GM18858 (cell line): ENCODE results near the gene GNAS.
"Not testable (repeated sequence)": the region's sequence is repeated elsewhere in the genome, so short reads cannot be mapped to it uniquely, and the experiment has no call there.

ENCODE experiments used
- ATAC-seq: cut with Tn5 transposase; IDR thresholded peaks from one replicate; pipeline ENCODE4 v1.9.1; 2021; ENCODE audit not compliant: unreplicated experiment

The GNAS gene

GRCh38 chr20:58922036-58922435, 69.5 kb downstream of the GNAS start:
- ATAC-seq, result no peak

- ATAC-seq, result no peak
Observed at GRCh38 chr20:58923117-58923712, 70.7 kb downstream of the GNAS start.

- ATAC-seq, result no peak
Observed at GRCh38 chr20:58926802-58927489, 74.4 kb downstream of the GNAS start.

GRCh38 chr20:58927490-58928061, 75.1 kb downstream of the GNAS start:
- ATAC-seq, result no peak

- ATAC-seq, result no peak
Observed at GRCh38 chr20:58930496-58930895, 78.0 kb downstream of the GNAS start.

GRCh38 chr20:58932170-58932569, 79.7 kb downstream of the GNAS start:
- ATAC-seq, result no peak

GRCh38 chr20:58938078-58938477, 85.6 kb downstream of the GNAS start:
- no peak for ATAC-seq

- ATAC-seq, result no peak
Observed at GRCh38 chr20:58938541-58938940, 86.0 kb downstream of the GNAS start.

- ATAC-seq, result no peak
Observed at GRCh38 chr20:58941471-58941870, 89.0 kb downstream of the GNAS start.

- ATAC-seq, result no peak
Observed at GRCh38 chr20:58942549-58942948, 90.0 kb downstream of the GNAS start.

- no peak for ATAC-seq
Observed at GRCh38 chr20:58944610-58945009, 92.1 kb downstream of the GNAS start.

GRCh38 chr20:58945965-58946631, 93.6 kb downstream of the GNAS start:
- no peak for ATAC-seq

GRCh38 chr20:58947797-58948388, 95.4 kb downstream of the GNAS start:
- ATAC-seq, result not testable (repeated sequence)

- no peak for ATAC-seq
Observed at GRCh38 chr20:58950603-58951002, 98.1 kb downstream of the GNAS start.

GRCh38 chr20:58953050-58953449, 100.5 kb downstream of the GNAS start:
- no peak for ATAC-seq

GRCh38 chr20:58956078-58956477, 103.6 kb downstream of the GNAS start:
- ATAC-seq, result no peak

- no peak for ATAC-seq
Observed at GRCh38 chr20:58959652-58960051, 107.1 kb downstream of the GNAS start.
